NCI-H2227 treated with DMSO at 0.1 percent for 48 hours (cell line): ENCODE data around the gene AGR3.

Experiments used
- DNase-seq: peaks from one replicate; lab custom pipeline; 2025; lab: John Stamatoyannopoulos, UW

AGR3 gene

GRCh38 chr7:16881844-16882243 lies at the start of gene AGR3:
Gene AGR3 (minus strand): TSS chr7:16881983. CDS start chr7:16878618, 3,365 bp downstream.
- DNase-seq: no peak

GRCh38 chr7:16930946-16931345 lies 49.2 kb upstream of the AGR3 start:
- no peak for DNase-seq

GRCh38 chr7:16929146-16929762 lies 47.5 kb upstream of the AGR3 start:
- DNase-seq: no peak

- DNase-seq: no peak
These were observed 45.1 kb upstream of the AGR3 start for GRCh38 chr7:16926861-16927260.

- no peak for DNase-seq
These were observed 44.5 kb upstream of the AGR3 start for GRCh38 chr7:16926283-16926682.

GRCh38 chr7:16925609-16926008 lies 43.8 kb upstream of the AGR3 start:
- DNase-seq: no peak

GRCh38 chr7:16923019-16923418 lies 41.2 kb upstream of the AGR3 start:
- DNase-seq: no peak

GRCh38 chr7:16921644-16922257 lies 40.0 kb upstream of the AGR3 start:
- DNase-seq: no peak

- DNase-seq: no peak
These were observed 39.4 kb upstream of the AGR3 start for GRCh38 chr7:16921151-16921550.

- no peak for DNase-seq
These were observed 37.7 kb upstream of the AGR3 start for GRCh38 chr7:16919440-16919839.

GRCh38 chr7:16918288-16918895 lies 36.6 kb upstream of the AGR3 start:
- no peak for DNase-seq

GRCh38 chr7:16916738-16917137 lies 35.0 kb upstream of the AGR3 start:
- no peak for DNase-seq

- DNase-seq: no peak
These were observed 34.4 kb upstream of the AGR3 start for GRCh38 chr7:16916105-16916639.

- DNase-seq: no peak
These were observed 33.6 kb upstream of the AGR3 start for GRCh38 chr7:16915405-16915804.

- no peak for DNase-seq
These were observed 33.0 kb upstream of the AGR3 start for GRCh38 chr7:16914771-16915170.

- no peak for DNase-seq
These were observed 31.9 kb upstream of the AGR3 start for GRCh38 chr7:16913643-16914042.

- no peak for DNase-seq
These were observed 30.8 kb upstream of the AGR3 start for GRCh38 chr7:16912540-16912939.

- DNase-seq: no peak
These were observed 26.8 kb upstream of the AGR3 start for GRCh38 chr7:16908561-16908960.

GRCh38 chr7:16905300-16906044 lies 23.7 kb upstream of the AGR3 start:
- no peak for DNase-seq

- no peak for DNase-seq
These were observed 22.3 kb upstream of the AGR3 start for GRCh38 chr7:16904076-16904475.

- no peak for DNase-seq
These were observed 18.5 kb upstream of the AGR3 start for GRCh38 chr7:16900209-16900768.
